HT1080 (cell line): Measurements from ENCODE around the gene PDLIM4. TPM values are rescaled to one million over a fixed set of nuclear protein-coding genes. Genes with fewer than 3 reads are reported as not detected.

Experiments
- DNase-seq: peaks from one replicate; pipeline ENCODE4 v3.0.0-alpha.2; 2015; ENCODE audit warnings: low read depth
- total RNA-seq: library from RNA; depleted of rRNA; stranded (reverse); fragments of >200 nt; shearing (Covaris generic); gene quantifications from 2 replicates; pipeline ENCODE4 v1.2.3, GENCODE V29; 2014

PDLIM4 gene
- total RNA-seq, 1 experiment from 2014 or later = not detected

DNA sequence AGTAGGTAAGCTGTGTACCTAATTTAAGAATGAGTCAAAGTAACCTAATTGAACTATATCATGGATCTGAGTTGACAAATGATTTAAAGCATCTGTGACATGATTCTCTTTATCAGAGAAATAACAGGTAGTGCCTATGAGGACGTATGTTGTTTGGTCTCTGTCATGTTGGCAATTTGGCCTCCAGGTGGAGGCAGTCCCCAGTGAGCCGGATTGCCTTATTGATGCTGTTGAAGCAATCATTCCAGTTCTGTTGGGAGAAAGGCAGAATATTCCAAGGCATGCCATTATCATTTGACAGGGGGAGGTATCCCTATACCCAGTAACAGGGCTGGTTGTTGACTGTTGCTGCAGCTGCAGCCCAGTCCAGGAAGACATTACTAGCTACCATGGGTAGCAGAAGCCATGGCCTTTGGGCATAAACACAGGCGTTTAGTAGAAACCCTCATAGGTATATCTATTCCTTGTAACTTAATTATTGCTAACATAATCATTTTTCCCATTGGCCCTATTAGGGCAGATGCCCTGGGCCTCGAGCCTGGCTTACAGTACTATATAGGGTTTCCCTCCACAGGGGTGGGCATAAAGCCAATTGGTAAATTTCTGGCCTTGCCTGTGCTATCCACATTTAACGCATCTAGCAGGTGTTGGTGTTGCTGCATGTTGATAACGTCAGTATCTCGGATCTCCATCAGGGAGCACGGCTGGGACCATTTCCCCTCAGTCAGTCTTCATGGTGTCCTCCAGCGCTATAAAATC, 24.5 kb downstream of the PDLIM4 start:
- DNase-seq = no peak

DNA sequence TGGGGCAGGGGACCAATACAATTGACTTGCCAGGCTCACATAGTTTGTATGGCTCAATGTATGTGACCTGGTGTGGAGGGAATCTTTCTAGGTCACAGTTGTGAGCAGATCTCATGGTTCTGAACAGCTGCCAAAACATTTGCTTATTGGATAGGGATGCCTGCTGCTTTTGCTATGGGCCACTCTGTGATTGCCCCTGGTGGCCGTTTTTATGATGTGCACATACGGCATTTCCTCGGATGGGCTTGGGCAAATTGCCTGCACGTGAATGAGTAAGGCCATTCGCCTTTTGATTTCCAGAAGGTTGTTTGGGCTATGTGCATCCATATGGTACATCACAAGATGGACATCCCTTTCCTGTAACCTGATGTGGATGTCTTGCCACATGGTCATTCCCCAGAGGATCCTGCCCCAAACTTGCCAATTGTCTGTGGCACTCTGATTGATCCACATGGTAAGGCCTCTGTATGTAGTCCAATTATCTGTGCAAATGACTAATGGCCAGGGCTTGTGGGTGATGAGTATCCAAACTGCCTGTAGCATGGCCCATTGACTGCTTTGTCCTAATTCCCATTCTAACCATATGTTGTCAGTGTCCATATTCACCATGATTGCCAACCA, 26.0 kb downstream of the PDLIM4 start:
- peak; percentile 76 for DNase-seq

DNA sequence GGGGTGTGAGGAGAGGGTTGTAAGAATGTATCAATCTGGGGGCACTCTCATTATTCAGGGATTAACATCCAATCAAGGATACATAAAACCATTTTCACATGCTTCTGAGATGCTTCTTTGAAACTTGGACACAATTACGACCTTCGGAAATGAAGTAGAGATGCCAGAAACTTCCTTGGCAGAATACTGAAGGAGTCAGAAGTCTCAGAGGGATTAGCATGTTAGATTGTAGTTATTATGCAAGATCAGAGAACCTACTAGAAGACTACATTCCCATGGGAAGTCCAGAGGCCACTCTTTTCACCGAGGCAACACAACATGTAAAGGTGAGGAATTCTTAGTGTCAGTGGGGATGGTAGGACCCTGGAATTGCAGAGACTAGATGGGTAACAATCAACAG, 31.6 kb downstream of the PDLIM4 start:
- DNase-seq = no peak

DNA sequence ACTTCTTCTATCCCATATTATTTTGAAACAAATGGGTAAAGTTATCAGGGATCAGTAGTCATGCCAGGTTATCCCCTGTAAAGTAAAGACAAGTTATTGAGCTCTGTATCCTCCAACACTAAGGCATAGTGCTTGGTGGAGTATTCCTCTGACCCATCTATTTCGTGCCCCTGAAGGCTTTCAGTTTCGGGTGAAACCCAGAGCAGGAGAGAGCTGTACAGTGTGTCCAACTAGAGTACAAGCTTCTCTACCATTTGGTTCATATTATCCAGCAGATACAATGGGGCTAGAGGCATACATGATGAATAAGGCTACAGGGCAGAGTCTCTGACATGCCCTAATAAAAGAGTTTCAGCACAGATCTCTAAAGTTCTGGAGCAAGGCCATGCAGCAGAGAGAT, 33.5 kb downstream of the PDLIM4 start:
- DNase-seq = no peak

DNA sequence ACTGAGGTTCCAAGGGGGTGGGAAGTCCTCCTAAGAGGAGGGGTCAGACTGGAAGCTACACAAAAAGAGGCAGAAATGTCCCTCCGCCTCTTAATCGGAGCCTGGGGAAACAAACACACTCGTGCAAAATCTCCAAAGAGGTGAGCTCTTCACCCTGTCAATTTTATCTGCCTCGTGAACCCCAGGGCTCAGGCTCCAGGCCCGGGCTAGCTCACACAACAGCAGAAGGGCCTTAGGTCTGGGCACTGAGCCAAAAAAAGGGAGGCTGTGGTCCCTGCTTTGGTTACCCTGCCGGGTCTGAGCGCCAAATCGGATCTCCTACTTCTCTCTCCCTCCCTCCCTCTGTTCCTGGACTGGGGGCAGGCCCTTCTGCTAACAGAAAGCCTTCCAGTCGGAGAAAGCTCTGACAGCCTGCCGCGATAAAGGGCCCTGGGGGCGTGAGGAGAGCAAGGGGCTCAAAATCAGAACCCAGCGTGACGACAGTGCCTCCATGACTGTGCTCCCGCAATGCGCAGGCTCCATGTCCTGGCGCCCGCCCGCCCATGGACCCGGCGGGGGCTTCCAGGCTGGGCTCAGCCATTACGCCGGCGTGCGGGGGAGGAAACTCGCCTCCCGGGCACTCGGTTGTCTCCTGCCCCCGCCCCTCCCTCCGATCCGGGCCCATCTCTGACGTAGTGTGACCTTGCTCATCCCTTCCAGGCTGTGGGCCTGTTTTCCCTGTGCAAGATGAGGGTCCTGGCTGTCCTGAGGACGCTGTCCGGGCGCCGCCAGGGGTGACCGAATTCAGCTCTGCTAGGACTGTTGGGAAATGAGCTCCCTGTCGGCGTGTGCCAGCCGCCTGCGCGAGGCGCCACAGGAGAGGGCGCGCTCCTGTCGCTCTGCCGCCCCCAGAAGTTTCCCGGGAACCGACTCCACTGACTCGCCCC, 35.8 kb downstream of the PDLIM4 start:
- DNase-seq = peak; percentile 88

DNA sequence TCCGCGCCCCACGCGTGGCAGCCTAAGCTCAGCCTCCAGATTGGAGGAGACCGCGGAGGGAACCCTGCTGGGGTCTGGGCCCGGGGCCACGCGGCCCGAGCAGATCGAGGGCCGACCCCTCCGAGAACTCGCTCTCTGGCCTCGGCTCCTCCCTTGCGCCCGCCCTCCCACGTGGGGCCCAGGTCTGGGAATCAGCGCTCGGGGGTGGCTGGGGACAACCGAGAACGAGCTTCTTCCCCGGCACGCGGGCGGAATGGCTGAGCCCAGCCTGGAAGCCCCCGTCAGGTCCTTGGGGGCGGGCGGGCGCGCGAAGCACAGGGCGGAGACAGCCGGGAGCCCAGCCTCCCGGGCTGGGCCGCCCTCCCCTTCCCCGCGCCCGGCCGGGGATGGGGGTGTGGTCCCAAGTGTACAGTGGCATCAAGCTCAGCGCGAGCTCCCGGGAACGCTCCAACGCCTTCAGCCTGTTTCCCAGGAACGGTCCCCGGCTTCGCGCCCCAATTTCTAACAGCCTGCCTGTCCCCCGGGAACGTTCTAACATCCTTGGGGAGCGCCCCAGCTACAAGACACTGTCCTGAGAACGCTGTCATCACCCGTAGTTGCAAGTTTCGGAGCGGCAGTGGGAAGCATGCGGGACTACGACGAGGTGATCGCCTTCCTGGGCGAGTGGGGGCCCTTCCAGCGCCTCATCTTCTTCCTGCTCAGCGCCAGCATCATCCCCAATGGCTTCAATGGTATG, 36.7 kb downstream of the PDLIM4 start, which contains the start of gene SLC22A4:
SLC22A4 (plus strand) TSS at position 403 of the 736 bp plus-strand sequence; CDS start at position 626, 223 bp downstream.
- DNase-seq = peak; percentile 95

DNA sequence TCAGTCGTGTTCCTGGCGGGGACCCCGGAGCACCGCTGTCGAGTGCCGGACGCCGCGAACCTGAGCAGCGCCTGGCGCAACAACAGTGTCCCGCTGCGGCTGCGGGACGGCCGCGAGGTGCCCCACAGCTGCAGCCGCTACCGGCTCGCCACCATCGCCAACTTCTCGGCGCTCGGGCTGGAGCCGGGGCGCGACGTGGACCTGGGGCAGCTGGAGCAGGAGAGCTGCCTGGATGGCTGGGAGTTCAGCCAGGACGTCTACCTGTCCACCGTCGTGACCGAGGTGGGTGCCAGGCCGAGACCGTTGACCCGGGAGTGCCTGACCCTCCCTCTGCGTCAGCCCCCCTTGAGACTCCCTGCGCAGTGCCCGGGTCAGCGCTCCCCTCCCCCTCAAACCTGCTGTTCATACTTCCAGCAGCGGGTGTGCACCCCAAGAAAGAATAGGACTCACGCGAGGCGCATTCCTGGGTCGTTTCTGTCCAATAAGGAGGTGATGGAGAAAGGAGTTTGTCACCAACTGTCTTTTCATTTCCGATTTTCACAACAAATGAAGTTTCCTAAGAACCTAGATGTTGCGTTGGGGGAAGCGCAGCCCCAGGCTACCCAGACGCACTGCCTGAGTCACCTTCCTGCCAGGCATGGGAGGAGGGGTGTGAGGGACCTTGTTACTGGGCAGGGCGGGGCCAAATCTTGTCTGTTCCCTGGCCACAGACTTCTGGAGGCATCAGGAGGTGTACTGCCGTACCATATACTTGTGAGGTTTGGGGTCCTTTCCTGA, 37.4 kb downstream of the PDLIM4 start:
- DNase-seq = peak; percentile 89

DNA sequence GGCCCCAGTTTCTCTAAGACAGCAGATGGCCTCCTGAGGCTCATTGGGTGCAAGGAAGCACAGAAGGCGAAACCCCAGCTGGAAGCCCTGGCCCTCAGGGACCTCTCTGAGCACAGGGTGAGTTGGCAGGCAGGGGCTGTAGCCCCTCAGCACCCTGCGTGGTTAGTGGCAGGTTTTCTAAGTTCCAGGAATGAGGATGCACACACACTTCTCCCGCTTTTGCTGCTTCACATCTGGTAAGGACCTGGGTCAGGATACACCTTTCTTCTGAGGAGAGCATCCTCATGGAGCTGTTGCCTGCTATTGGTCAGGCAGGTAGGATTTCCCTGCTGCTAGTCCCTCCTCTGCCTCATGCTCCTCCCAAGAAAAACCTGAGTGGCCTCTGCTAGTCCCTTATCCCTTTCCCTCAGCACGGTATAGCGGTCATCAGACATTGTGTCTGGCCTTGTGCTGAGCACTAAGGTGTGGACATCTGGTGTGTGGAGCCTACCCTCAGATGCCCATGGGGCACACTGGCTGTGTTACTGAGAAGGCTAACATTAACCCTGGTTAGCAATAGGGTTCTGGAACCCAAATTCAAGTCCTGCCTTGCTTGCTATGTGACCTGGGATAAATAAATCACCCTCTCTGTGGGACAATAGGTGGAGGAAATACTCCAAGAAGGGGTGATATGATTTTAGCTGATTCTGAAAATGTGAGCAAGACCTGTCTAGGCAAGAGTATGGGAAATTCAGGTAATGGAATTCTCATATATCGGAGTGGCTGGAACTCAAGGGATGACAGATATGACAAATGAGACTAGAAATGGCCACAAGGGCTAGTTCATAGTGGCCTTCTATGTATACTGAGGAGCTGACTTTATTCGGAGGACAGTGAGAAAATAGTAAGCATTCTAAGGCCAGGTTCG, 38.3 kb downstream of the PDLIM4 start:
- no peak for DNase-seq

DNA sequence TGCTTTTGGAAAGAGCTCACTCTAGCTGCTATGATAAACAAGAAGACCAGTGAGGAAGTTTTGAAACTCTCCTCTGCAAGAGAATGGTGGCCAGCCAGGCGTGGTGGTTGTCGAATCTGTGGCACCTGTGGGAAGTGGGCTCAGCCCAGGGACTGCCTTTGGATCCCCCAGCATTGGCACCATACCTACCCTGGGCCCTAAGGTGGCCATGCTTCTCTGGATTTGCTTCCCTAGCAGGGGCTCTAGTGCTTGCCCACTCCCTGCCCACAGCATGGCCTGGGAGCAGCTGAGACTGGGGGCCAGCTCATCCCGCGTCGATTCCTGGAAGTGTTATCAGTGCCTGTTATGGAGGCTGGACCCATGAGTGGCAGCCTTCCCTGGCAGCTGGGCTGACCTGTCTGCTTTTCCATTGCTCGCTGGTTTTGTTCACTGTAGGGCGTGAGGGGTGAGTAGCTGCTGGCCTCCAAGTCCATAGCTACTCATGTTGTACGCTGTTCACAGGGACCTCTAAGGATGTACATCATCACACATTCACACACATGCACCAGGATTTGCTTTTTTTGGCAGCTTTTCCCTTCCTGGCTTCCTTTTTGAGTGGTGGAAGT, 39.0 kb downstream of the PDLIM4 start:
- DNase-seq = no peak

DNA sequence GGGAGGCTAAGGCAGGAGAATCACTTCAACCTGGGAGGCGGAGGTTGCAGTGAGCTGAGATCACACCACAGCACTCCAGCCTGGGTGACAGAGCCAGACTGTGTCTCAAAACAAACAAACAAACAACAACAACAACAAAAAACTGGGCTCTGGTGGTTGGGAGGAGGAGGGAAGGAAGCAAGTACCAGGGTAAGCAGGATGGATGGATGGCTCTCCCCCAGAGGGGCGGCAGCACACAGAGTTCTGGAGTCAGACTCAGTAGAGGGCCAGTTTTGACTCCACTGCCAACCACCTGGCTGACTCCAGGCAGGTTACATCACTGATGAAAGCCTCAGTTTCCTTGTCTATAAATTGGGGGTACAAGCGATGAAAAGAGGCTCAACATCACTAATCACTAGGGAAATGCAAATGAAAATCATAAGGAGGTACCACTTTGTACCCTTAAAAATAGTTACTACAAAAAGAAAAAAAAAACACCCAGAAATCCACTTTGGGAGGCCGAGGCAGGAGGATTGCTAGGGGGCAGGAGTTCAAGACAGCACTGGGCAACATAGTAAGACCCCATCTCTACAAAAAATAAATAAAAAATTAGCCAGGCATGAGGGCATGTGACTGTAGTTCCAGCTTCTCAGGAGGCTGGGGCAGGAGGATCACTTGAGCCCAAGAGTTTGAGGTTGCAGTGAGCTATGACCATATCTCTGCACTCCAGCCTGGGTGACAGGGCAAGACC, 39.9 kb downstream of the PDLIM4 start:
- no peak for DNase-seq

DNA sequence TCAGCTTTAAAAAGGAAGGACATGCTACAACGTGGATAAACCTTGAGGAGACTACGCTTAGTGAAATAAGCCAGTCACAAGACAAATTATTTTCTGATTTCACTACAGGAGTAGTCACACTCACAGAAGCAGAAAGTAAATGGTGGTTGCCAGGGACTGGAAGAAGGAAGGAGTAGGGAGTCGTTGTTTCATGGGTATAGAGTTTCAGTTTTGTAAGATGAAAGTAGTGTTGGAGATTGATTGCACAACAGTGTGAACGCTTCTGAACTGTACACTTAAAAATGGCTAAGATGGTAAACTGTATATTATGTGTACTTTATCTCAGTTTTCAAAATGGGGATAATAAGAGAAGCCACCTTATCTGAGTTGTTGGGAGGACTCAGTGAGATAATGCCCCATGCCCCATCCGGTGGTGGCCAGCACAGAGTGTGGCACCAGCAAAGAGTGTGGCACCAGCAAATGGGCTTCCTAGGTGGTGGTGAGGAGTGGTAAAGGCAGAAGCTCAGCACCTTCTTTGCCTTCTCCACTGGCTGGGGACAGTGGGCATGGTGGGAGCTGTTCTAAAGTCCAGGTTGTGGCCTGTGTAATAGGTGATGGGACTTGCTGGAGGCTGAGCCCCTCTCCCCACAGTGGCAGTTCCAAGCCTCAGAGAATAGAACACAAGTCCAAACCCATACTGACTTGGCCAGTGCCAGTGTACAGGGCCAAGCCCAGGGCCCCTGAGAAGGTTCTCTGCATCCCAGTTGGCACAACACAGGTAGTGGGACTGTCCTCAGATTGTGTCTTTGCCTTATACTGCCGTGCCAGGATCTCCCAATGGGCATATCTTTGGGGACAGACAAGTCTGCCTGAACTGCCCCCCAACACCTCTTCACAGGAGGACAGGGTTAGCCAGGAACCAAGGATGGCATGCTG, 41.1 kb downstream of the PDLIM4 start:
- no peak for DNase-seq

DNA sequence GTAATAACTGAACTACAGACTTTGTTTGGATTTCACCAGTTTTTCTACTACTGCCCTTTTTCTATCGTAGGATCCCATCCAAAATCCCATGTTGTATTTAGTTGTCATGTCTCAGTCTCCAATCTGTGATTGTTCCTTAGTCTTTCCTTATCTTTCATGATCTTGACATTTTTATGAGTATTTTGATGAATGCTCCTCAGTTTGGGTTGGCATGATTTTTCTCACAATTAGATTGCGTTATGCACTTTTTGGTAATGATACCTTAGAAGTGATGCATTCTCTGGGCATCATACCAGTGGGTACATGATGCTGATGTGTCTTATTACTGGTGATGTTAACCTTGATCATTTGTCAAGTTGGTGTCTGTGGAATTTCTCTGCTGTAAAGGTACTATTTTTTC, 42.4 kb downstream of the PDLIM4 start:
- no peak for DNase-seq

DNA sequence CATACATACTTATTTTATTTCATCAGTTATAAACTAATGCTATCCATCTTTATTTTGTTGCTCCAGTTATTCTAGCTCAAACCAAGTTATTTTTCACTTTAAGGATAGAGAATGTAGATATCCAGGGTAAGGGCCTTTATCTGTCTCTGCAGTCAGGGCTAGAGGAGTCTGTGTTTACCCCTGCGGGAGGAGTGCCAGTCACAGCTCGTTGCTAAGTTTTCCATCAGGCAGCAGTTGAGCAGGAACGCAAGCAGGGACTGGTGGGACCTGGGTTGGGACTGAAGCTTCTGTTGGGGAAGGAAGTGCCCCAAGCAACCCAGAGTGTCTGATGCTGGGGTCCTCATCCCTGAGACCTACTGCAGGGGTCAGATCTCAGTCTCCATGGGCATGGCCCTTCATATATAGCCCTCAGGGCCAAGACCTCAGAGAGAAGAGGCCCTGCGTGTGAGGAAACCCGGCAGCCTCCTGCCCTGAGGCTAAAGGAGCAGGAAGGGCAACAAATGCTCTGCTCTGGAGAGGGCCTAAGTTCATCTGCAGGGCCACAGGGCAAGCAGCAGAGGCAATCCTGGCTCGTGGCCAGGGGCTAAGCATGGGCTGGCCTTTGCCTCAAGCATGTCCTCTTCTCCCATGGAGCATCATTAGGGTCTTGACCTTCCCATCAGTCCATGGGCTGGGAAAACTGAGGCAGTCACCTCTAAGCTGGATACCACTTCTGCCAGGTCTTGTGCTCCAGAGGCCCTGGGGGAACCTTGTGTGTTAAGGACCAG, 43.3 kb downstream of the PDLIM4 start:
- DNase-seq = no peak

DNA sequence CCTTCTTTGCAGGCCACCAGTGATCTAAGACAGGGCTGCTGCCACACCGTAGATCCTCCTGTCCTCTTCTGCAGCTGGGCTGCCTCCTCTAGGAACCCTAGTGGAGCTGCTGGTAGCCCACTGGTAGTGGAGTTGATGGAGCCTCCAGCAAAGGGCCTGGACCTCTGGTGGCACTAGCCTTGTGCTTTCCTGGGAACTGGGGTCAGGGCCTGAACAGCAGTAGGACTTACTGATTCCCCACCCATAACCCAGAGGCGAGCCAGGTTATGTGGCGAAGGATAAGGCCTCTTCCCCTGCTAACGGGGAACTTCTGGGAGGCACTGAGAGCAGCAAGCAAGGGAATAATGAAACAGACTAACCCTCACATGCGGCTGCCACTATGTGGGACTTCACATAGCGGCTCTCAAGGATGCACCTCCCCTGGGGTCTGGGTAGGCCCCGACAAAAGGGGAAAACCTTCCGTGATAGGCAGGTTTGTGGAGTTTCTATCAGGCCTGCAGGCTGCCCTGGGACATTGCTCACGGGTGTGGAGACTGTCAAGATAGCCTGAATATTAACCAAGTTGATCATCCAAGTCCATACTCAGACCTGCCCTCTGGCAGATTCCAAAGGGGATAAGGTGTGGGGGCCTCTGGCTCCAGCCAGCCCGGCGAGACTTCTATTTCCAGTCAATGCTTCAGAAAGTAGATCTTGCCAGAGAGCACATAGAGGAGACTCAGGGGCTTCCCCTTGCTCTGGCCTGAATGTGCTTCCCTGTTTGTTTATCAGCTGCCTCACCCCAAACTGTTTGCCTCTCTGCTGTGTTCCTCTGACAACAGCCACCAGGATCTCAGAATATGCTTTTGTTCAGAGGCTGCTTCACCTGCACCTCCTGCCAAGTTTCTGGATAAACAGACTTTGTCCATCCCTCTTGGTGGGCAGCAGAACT, 44.1 kb downstream of the PDLIM4 start:
- DNase-seq = no peak

DNA sequence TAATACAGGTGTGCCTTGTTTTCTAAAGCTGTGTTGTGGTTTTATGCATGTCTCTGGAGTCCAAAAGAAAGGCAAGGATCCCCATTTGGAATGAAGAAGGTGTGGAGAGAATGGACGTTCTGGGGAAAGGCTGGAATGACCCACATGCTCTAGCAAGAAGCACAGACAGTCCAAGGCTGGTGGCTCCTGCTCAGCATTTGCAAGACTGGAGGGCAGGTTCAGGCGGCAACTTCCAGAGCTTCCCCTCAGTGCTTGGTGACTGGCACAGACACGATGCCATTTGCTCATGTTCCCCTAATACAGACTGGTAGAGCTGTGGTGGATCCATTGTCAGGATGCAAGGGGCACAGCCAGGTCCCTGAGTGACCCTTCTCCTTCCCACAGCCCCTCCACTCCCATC, 44.9 kb downstream of the PDLIM4 start:
- no peak for DNase-seq
